T-helper 1 cell treated with Interleukin-12 subunit alpha and Interleukin-12 subunit beta and Interleukin-4 antibody, amounts not matched to agents 30 μg/mL and 1 μg/mL, for 36 hours (primary cell): Measurements from ENCODE around the gene ZNF267.
"Not testable (repeated sequence)": the region's sequence is repeated elsewhere in the genome, so short reads cannot be mapped to it uniquely, and the experiment has no call there.

Experiments used
- H3K27ac Mint-ChIP-seq: one replicate; pipeline ENCODE4 v1.8.0; 2021; ENCODE audit warnings: mild to moderate bottlenecking, mixed read lengths
- H3K27me3 Mint-ChIP-seq: one replicate; pipeline ENCODE4 v1.8.0; 2021; ENCODE audit warnings: low read depth, mixed read lengths
- H3K36me3 Mint-ChIP-seq: one replicate; pipeline ENCODE4 v1.8.0; 2021; ENCODE audit warnings: low read depth, mixed read lengths
- H3K4me1 Mint-ChIP-seq: one replicate; pipeline ENCODE4 v1.8.0; 2021; ENCODE audit warnings: low read depth, mixed read lengths
- H3K4me3 Mint-ChIP-seq: one replicate; pipeline ENCODE4 v1.8.0; 2021; ENCODE audit warnings: mild to moderate bottlenecking, moderate library complexity, mixed read lengths
- H3K9me3 Mint-ChIP-seq: one replicate; pipeline ENCODE4 v1.8.0; 2021; ENCODE audit warnings: mixed read lengths

The ZNF267 gene

DNA sequence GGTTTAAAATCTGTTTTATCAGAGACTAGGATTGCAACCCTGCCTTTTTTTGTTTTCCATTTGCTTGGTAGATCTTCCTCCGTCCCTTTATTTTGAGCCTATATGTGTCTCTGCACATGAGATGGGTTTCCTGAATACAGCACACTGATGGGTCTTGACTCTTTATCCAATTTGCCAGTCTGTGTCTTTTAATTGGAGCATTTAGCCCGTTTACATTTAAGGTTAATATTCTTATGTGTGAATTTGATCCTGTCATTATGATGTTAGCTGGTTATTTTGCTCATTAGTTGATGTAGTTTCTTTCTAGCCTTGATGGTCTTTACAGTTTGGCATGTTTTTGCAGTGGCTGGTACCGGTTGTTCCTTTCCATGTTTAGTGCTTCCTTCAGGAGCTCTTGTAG is 31.0 kb downstream of the ZNF267 start:
- peaks cover 61% of the 10 kb centered on the region for H3K9me3 Mint-ChIP-seq
- H3K27ac Mint-ChIP-seq, H3K27me3 Mint-ChIP-seq, H3K4me3 Mint-ChIP-seq: not testable (repeated sequence)
- peaks cover 21% of the 10 kb centered on the region for H3K4me1 Mint-ChIP-seq
- H3K36me3 Mint-ChIP-seq: peaks cover 81% of the 10 kb centered on the region

- Mint-ChIP-seq H3K4me1 (peaks cover 7% of the 10 kb centered on the region), H3K4me3 (no peak overlapping the region), H3K27me3 (no peaks in the 10 kb centered on the region), H3K27ac (no peak overlapping the region), H3K36me3 (peaks cover 96% of the 10 kb centered on the region), H3K9me3 (peaks cover 91% of the 10 kb centered on the region)
Observed at GRCh38 chr16:31913668-31914067, 40.1 kb downstream of the ZNF267 start.

GRCh38 chr16:31916056-31916488 is 42.5 kb downstream of the ZNF267 start:
- Mint-ChIP-seq H3K4me3 (peak overlapping the region; percentile 18), H3K27me3 (no peaks in the 10 kb centered on the region), H3K36me3 (peaks cover 95% of the 10 kb centered on the region), H3K9me3 (peaks cover 86% of the 10 kb centered on the region), H3K4me1 (peaks cover 7% of the 10 kb centered on the region), H3K27ac (peak overlapping the region; percentile 61)

- H3K27me3 Mint-ChIP-seq: no peaks in the 10 kb centered on the region
- no peak overlapping the region for H3K4me3 Mint-ChIP-seq
- H3K36me3 Mint-ChIP-seq: peaks cover 77% of the 10 kb centered on the region
- peaks cover 78% of the 10 kb centered on the region for H3K9me3 Mint-ChIP-seq
- H3K4me1 Mint-ChIP-seq: no peaks in the 10 kb centered on the region
- H3K27ac Mint-ChIP-seq: no peak overlapping the region
Observed at GRCh38 chr16:31920373-31920772, 46.8 kb downstream of the ZNF267 start.

- H3K4me1 Mint-ChIP-seq, H3K27me3 Mint-ChIP-seq, H3K36me3 Mint-ChIP-seq, H3K9me3 Mint-ChIP-seq, H3K27ac Mint-ChIP-seq, H3K4me3 Mint-ChIP-seq: not testable (repeated sequence)
Observed at GRCh38 chr16:31951806-31952205, 78.2 kb downstream of the ZNF267 start.

GRCh38 chr16:31952206-31952605 is 78.6 kb downstream of the ZNF267 start:
- H3K4me1 Mint-ChIP-seq, H3K27me3 Mint-ChIP-seq, H3K4me3 Mint-ChIP-seq, H3K36me3 Mint-ChIP-seq, H3K27ac Mint-ChIP-seq, H3K9me3 Mint-ChIP-seq: not testable (repeated sequence)

- not testable (repeated sequence) for H3K27me3 Mint-ChIP-seq, H3K36me3 Mint-ChIP-seq, H3K4me3 Mint-ChIP-seq, H3K9me3 Mint-ChIP-seq, H3K4me1 Mint-ChIP-seq, H3K27ac Mint-ChIP-seq
Observed at GRCh38 chr16:31956221-31956620, 82.6 kb downstream of the ZNF267 start.

- not testable (repeated sequence) for H3K27ac Mint-ChIP-seq, H3K36me3 Mint-ChIP-seq, H3K4me3 Mint-ChIP-seq, H3K9me3 Mint-ChIP-seq, H3K27me3 Mint-ChIP-seq, H3K4me1 Mint-ChIP-seq
Observed at GRCh38 chr16:31960186-31960910, 86.7 kb downstream of the ZNF267 start.
